HepG2 (cell line): ENCODE results near the gene LRRC63.

Experiments used
- AGO1 ChIP-seq: fragments of 200-400 bp; formaldehyde crosslinking; IDR thresholded peaks from 2 replicates; pipeline ENCODE4 v1.6.1; 2017; ENCODE audit warnings: mild to moderate bottlenecking, low read depth, low read length, moderate library complexity; ENCODE audit not compliant: poor library complexity, severe bottlenecking
- CHD2 ChIP-seq: IDR thresholded peaks from 2 replicates; pipeline ENCODE4 v1.6.1; 2011; ENCODE audit warnings: low read depth, low read length, improper control_type of control experiment
- EHMT2 ChIP-seq: fragments of 200-600 bp; sonication (generic); IDR thresholded peaks from 2 replicates; pipeline ENCODE4 v1.7.0; 2017; ENCODE audit warnings: antibody characterized with exemption, low read depth, low read length, borderline replicate concordance
- ELF4 ChIP-seq: sonication (generic); formaldehyde crosslinking; IDR thresholded peaks from 2 replicates; pipeline ENCODE4 v1.5.0; 2020; ENCODE audit warnings: missing genetic modification reagents, mild to moderate bottlenecking, moderate library complexity, borderline replicate concordance
- FOXP4 ChIP-seq: sonication (generic); formaldehyde crosslinking; IDR thresholded peaks from 2 replicates; pipeline ENCODE4 v1.4.0; 2020; ENCODE audit warnings: missing genetic modification reagents
- HIVEP1 ChIP-seq: sonication (generic); formaldehyde crosslinking; IDR thresholded peaks from 2 replicates; pipeline ENCODE4 v1.4.0; 2020; ENCODE audit warnings: mild to moderate bottlenecking, missing genetic modification reagents
- HMG20B ChIP-seq: conservative IDR thresholded peaks from 2 replicates; pipeline ENCODE4 v1.6.1; 2016; ENCODE audit warnings: missing genetic modification reagents, missing compliant biosample characterization
- HOXA3 ChIP-seq: sonication (generic); formaldehyde crosslinking; IDR thresholded peaks from 2 replicates; pipeline ENCODE4 v1.5.0; 2020; ENCODE audit warnings: missing genetic modification reagents
- JDP2 ChIP-seq: sonication (generic); formaldehyde crosslinking; IDR thresholded peaks from 2 replicates; pipeline ENCODE4 v1.8.1; 2022; ENCODE audit warnings: missing genetic modification reagents, borderline replicate concordance
- POLR2A ChIP-seq, 2 experiments: IDR thresholded peaks; 2 replicates each; pipeline ENCODE4 v1.6.1; 2011; ENCODE audit warnings: low read depth in 2 of 2, low read length in 2 of 2, mild to moderate bottlenecking in 1 of 2, moderate library complexity in 1 of 2; ENCODE audit not compliant: insufficient read depth in 1 of 2
- SPEN ChIP-seq: sonication (generic); formaldehyde crosslinking; IDR thresholded peaks from 2 replicates; pipeline ENCODE4 v1.5.1; 2020; ENCODE audit warnings: low read depth, mild to moderate bottlenecking, missing genetic modification reagents
- ZFAT ChIP-seq: sonication (generic); formaldehyde crosslinking; conservative IDR thresholded peaks from 2 replicates; pipeline ENCODE4 v1.8.1; 2023; ENCODE audit warnings: missing genetic modification reagents, inconsistent platforms
- ZNF17 ChIP-seq: sonication (generic); formaldehyde crosslinking; IDR thresholded peaks from 2 replicates; pipeline ENCODE4 v1.5.0; 2020; ENCODE audit warnings: mild to moderate bottlenecking, missing genetic modification reagents
- ZNF724P ChIP-seq: sonication (generic); formaldehyde crosslinking; IDR thresholded peaks from 2 replicates; pipeline ENCODE4 v1.8.0; 2022; ENCODE audit warnings: missing genetic modification reagents, borderline replicate concordance

DNA sequence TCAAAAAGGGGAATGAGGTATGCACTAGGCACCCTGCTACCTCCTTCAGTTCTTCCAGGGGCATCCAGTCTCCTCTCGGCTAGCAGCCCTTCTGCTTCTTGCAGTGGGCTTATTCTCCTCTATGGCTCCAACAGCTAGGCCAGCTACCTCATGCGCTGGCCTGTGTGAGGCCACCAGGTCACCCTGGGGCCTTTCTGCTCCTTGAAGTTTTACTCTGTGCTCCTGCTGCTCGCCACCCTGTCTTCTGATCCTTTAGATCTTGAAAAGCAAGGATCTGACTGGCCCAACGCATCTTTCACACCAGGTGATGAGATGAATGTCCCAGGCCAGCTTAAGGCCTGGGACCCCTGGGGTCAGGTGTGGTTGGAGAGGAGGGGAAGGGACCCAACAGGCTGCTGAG, 109.1 kb downstream of the LRRC63 start:
- TF ChIP-seq ZFAT (CRISPR knock-in tag) (no peak), ELF4 (CRISPR knock-in tag) (no peak), HIVEP1 (CRISPR knock-in tag) (no peak), SPEN (no peak), AGO1 (no peak), ZNF17 (CRISPR knock-in tag) (no peak), HMG20B (no peak), ZNF724P (no peak), EHMT2 (no peak), JDP2 (no peak), POLR2A (IDR thresholded peaks at IDR 0.05; ENCODE audit: insufficient read depth in 1 of 2, low read depth in 2 of 2, low read length in 2 of 2) (no peak), CHD2 (no peak), HOXA3 (CRISPR knock-in tag) (no peak), FOXP4 (CRISPR knock-in tag) (no peak)
